Measurements from ENCODE around the gene CLDN34. TPM values are rescaled to one million over a fixed set of nuclear protein-coding genes. Genes with fewer than 3 reads are reported as not detected.

Gene CLDN34
- total RNA-seq, 4 donors from 2014 or later = not detected

GRCh38 chrX:9977635-9978034 lies 10.5 kb downstream of the CLDN34 start:
- H3K27ac ChIP-seq = no peak overlapping the region
- H3K9me3 ChIP-seq = no peaks in the 10 kb centered on the region
- H3K36me3 ChIP-seq = no peaks in the 10 kb centered on the region
- H3K4me3 ChIP-seq = no peak overlapping the region
- no peaks in the 10 kb centered on the region for H3K27me3 ChIP-seq
- TF ChIP-seq POLR2A (IDR thresholded peaks at IDR 0.05) (no peak), CTCF (IDR thresholded peaks at IDR 0.05) (peak in 3 of 6 experiments; percentile 18 to 21 (median 19))
- no peak for DNase-seq
- no peaks in the 10 kb centered on the region for H3K4me1 ChIP-seq

DNA sequence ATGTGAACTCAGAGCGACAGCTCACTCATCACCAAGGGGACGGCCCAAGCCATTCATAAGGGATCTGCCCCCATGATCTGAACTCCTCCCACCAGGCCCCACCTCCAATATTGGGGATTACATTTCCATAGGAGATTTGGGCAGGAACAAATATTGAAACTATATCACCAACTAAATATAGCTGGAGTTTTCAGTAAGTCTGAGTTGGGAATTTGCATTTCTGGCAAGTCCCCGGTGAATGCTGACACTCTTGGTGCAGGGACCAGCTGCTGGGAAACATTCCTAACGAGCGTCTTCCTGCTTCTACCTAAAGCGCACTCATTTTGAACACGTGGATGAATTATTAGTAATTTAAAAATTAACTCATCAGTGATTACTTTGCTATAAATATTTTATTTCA lies 13.2 kb downstream of the CLDN34 start:
- no peak overlapping the region for H3K4me3 ChIP-seq
- H3K4me1 ChIP-seq = no peaks in the 10 kb centered on the region
- DNase-seq = peak in 1 of 3 donors; percentile 24
- no peaks in the 10 kb centered on the region for H3K36me3 ChIP-seq
- no peaks in the 10 kb centered on the region for H3K9me3 ChIP-seq
- H3K27ac ChIP-seq = no peak overlapping the region
- TF ChIP-seq POLR2A (IDR thresholded peaks at IDR 0.05) (no peak), CTCF (IDR thresholded peaks at IDR 0.05) (no peak)
- H3K27me3 ChIP-seq = no peaks in the 10 kb centered on the region

- no peak overlapping the region for H3K4me3 ChIP-seq
- H3K36me3 ChIP-seq = no peaks in the 10 kb centered on the region
- DNase-seq = peak in 1 of 3 donors; percentile 31
- H3K27me3 ChIP-seq = no peaks in the 10 kb centered on the region
- no peaks in the 10 kb centered on the region for H3K4me1 ChIP-seq
- H3K9me3 ChIP-seq = no peaks in the 10 kb centered on the region
- H3K27ac ChIP-seq = peak overlapping the region in 2 of 4 donors; percentile 22 to 27
- TF ChIP-seq POLR2A (IDR thresholded peaks at IDR 0.05) (no peak), CTCF (IDR thresholded peaks at IDR 0.05) (no peak)
These were observed 13.8 kb downstream of the CLDN34 start for GRCh38 chrX:9980927-9981326.

GRCh38 chrX:9983441-9983840 lies 16.3 kb downstream of the CLDN34 start:
- no peak overlapping the region for H3K4me3 ChIP-seq
- no peaks in the 10 kb centered on the region for H3K9me3 ChIP-seq
- no peak for TF ChIP-seq CTCF (IDR thresholded peaks at IDR 0.05)
- no peak for TF ChIP-seq POLR2A (IDR thresholded peaks at IDR 0.05)
- H3K4me1 ChIP-seq = no peaks in the 10 kb centered on the region
- no peaks in the 10 kb centered on the region for H3K36me3 ChIP-seq
- no peaks in the 10 kb centered on the region for H3K27me3 ChIP-seq
- peak in 1 of 3 donors; percentile 39 for DNase-seq
- no peak overlapping the region for H3K27ac ChIP-seq

DNA sequence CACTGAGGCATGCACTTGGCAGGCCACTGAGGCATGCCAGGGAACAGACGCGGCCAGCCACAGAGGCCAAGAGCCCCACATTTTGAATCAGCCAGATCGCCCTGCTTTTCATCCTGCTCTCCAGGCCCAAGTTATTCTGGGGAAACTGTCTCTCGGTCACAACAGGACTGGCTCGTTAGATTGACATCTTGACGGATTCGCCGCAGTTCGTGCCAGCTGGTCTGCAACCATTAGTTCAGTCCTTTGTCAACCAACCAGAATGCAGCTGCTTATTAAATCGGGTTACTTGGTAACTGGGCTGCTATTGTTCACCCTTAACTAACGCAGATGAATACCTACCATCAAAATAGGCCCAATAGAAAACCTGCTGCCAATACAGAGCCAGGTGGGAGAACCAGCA lies 16.7 kb downstream of the CLDN34 start:
- no peaks in the 10 kb centered on the region for H3K9me3 ChIP-seq
- no peaks in the 10 kb centered on the region for H3K27me3 ChIP-seq
- no peaks in the 10 kb centered on the region for H3K36me3 ChIP-seq
- H3K4me3 ChIP-seq = no peak overlapping the region
- no peaks in the 10 kb centered on the region for H3K4me1 ChIP-seq
- TF ChIP-seq CTCF (IDR thresholded peaks at IDR 0.05) = no peak
- TF ChIP-seq POLR2A (IDR thresholded peaks at IDR 0.05) = no peak
- peak in 1 of 3 donors; percentile 31 for DNase-seq
- H3K27ac ChIP-seq = no peak overlapping the region

- H3K4me1 ChIP-seq = no peaks in the 10 kb centered on the region
- no peak overlapping the region for H3K4me3 ChIP-seq
- no peaks in the 10 kb centered on the region for H3K27me3 ChIP-seq
- H3K27ac ChIP-seq = no peak overlapping the region
- H3K9me3 ChIP-seq = no peaks in the 10 kb centered on the region
- no peaks in the 10 kb centered on the region for H3K36me3 ChIP-seq
- no peak for DNase-seq
- TF ChIP-seq POLR2A (IDR thresholded peaks at IDR 0.05) = no peak
- TF ChIP-seq CTCF (IDR thresholded peaks at IDR 0.05) = peak in 4 of 6 experiments; percentile 26 to 54 (median 48)
These were observed 21.6 kb downstream of the CLDN34 start for GRCh38 chrX:9988762-9989161.
